K562 (cell line): ENCODE measurements around the gene AKT3. TPM values are rescaled to one million over a fixed set of nuclear protein-coding genes. Genes with fewer than 3 reads are reported as not detected.

Experiments
- ATAC-seq: fragments of 200-7000 bp; cut with Tn5 transposase; 3 replicates; pipeline ENCODE4 v1.9.1; 2020; ENCODE audit warnings: moderate library complexity
- BruUV-seq: library from RNA; stranded (reverse); fragments of 400-500 nt; replicated peaks from 2 replicates; lab custom pipeline; 2021; lab: Mats Ljungman, UMichigan
- CTCF ChIA-PET: fragments of 300-600 bp; formaldehyde crosslinking; extraction: SDS; loops from one replicate; lab custom pipeline; 2021; ENCODE audit warnings: low intra/inter-chr PET ratio; lab: Yijun Ruan, JAX
- POLR2A ChIA-PET: fragments of 300-600, 350-650 bp; sonication (Branson Sonifier 250); formaldehyde crosslinking; extraction: SDS; loops from one replicate; lab custom pipeline; 2021; ENCODE audit warnings: antibody characterized with exemption, inconsistent platforms; lab: Yijun Ruan, JAX
- DNase-seq, 4 experiments: peaks; one replicate each; pipeline versions ENCODE4 v3.0.0 to v3.0.0-alpha.2; 2011 to 2018; ENCODE audit warnings: low spot score in 3 of 4, mixed read lengths in 3 of 4; ENCODE audit errors: extremely low read depth in 1 of 4
- FAIRE-seq: peaks from 2 replicates; lab custom pipeline; 2011; peaks lifted over from hg19 to GRCh38; lab: Jason Lieb, UNC
- H2AFZ ChIP-seq: 2 replicates; pipeline ENCODE4 v1.6.0; 2011; ENCODE audit warnings: low read depth, low read length, control low read depth, inconsistent platforms
- H3K27ac ChIP-seq: fragments of 200-600 bp; 3 replicates; pipeline ENCODE4 v1.8.0; 2011; ENCODE audit warnings: low read depth, mild to moderate bottlenecking, control low read depth, inconsistent platforms, low read length, moderate library complexity, mixed read lengths; ENCODE audit errors: extremely low read depth
- H3K27me3 ChIP-seq, 2 experiments: fragments of 300-600 bp in 1 of 2; 2 replicates in 1 of 2; 3 replicates in 1 of 2; pipeline versions ENCODE4 v1.6.0 to v1.8.0; 2011; ENCODE audit warnings: inconsistent platforms in 2 of 2, low read length in 2 of 2, mild to moderate bottlenecking in 1 of 2, mixed read lengths in 1 of 2, moderate library complexity in 1 of 2; ENCODE audit not compliant: control insufficient read depth in 2 of 2, insufficient read depth in 2 of 2
- H3K36me3 ChIP-seq: fragments of 300-600 bp; 3 replicates; pipeline ENCODE4 v1.8.0; 2011; ENCODE audit warnings: mild to moderate bottlenecking, low read length, inconsistent platforms; ENCODE audit not compliant: control insufficient read depth, insufficient read depth
- H3K4me1 ChIP-seq, 2 experiments: fragments of 200-600 bp in 1 of 2; replicated peaks in 1 of 2; 2 replicates in 1 of 2; 3 replicates in 1 of 2; pipeline versions ENCODE4 v1.5.1 to v1.8.0; 2011; ENCODE audit warnings: inconsistent platforms in 2 of 2, low read length in 2 of 2, mild to moderate bottlenecking in 1 of 2, mixed read lengths in 1 of 2, moderate library complexity in 1 of 2; ENCODE audit not compliant: control insufficient read depth in 2 of 2, insufficient read depth in 2 of 2
- H3K4me2 ChIP-seq: 2 replicates; pipeline ENCODE4 v1.6.1; 2011; ENCODE audit warnings: low read length, control low read depth, inconsistent platforms, mixed read lengths; ENCODE audit not compliant: insufficient read depth
- H3K4me3 ChIP-seq: fragments of 200-600 bp; sonication (generic), shearing (Covaris generic); 2 replicates; pipeline ENCODE4 v1.5.1; 2016; ENCODE audit warnings: control low read depth, inconsistent platforms
- H3K79me2 ChIP-seq: fragments of 200-600 bp; 3 replicates; pipeline ENCODE4 v1.8.0; 2011; ENCODE audit warnings: low read length, inconsistent platforms; ENCODE audit not compliant: control insufficient read depth, insufficient read depth
- H3K9ac ChIP-seq, 2 experiments: 2 replicates each; pipeline versions ENCODE4 v1.6.0 to v1.6.1; 2011; ENCODE audit warnings: low read depth in 2 of 2, low read length in 2 of 2, control low read depth in 1 of 2, inconsistent platforms in 1 of 2, mild to moderate bottlenecking in 1 of 2, mixed read lengths in 1 of 2; ENCODE audit not compliant: insufficient read depth in 1 of 2
- H3K9me1 ChIP-seq: one replicate; pipeline ENCODE4 v1.6.0; 2011; ENCODE audit warnings: inconsistent platforms, mild to moderate bottlenecking, low read length, moderate library complexity; ENCODE audit not compliant: control insufficient read depth, insufficient read depth
- H3K9me3 ChIP-seq: replicated peaks from 2 replicates; pipeline ENCODE4 v1.5.1; 2011; ENCODE audit warnings: low read depth, low read length, inconsistent platforms; ENCODE audit not compliant: control insufficient read depth, insufficient read depth
- H4K20me1 ChIP-seq: replicated peaks from 2 replicates; pipeline ENCODE4 v1.6.1; 2011; ENCODE audit warnings: low read length, inconsistent platforms, mixed read lengths; ENCODE audit not compliant: control insufficient read depth, insufficient read depth
- ATF6 ChIP-seq: sonication (generic); formaldehyde crosslinking; IDR thresholded peaks from 2 replicates; pipeline ENCODE4 v1.4.0; 2020; ENCODE audit warnings: mild to moderate bottlenecking, missing genetic modification reagents
- CCNT2 ChIP-seq: IDR thresholded peaks from 2 replicates; pipeline ENCODE4 v1.6.1; 2011; ENCODE audit warnings: borderline replicate concordance, low read depth, mild to moderate bottlenecking, moderate library complexity, mixed read lengths, low read length; ENCODE audit not compliant: insufficient read length; ENCODE audit errors: extremely low read depth
- CREB1 ChIP-seq, 2 experiments: sonication (generic) in 1 of 2; formaldehyde crosslinking in 1 of 2; IDR thresholded peaks; 2 replicates each; pipeline versions ENCODE4 v1.6.1 to v1.8.0; 2012 to 2022; ENCODE audit warnings: inconsistent platforms in 1 of 2, mild to moderate bottlenecking in 1 of 2, missing genetic modification reagents in 1 of 2, moderate library complexity in 1 of 2
- HEY1 ChIP-seq: fragments of 250-450 bp; sonication (Bioruptor Pico); IDR thresholded peaks from 2 replicates; pipeline ENCODE4 v1.5.0; 2020; ENCODE audit warnings: mild to moderate bottlenecking, moderate library complexity, borderline replicate concordance
- NEUROD1 ChIP-seq: fragments of 150-350 bp; IDR thresholded peaks from 2 replicates; pipeline ENCODE4 v1.6.1; 2014; ENCODE audit warnings: borderline replicate concordance, low read length, low read depth; ENCODE audit not compliant: partially characterized antibody
- PKNOX1 ChIP-seq: fragments of 450-650 bp; IDR thresholded peaks from 2 replicates; pipeline ENCODE4 v1.6.1; 2016
- POLR2AphosphoS2 ChIP-seq: IDR thresholded peaks from 2 replicates; pipeline ENCODE4 v1.6.1; 2012; ENCODE audit warnings: low read length, improper control_type of control experiment
- RERE ChIP-seq: sonication (generic); formaldehyde crosslinking; IDR thresholded peaks from 2 replicates; pipeline ENCODE4 v1.8.0; 2023; ENCODE audit warnings: missing genetic modification reagents, mild to moderate bottlenecking, borderline replicate concordance
- SNRNP70 ChIP-seq: fragments of 200-400 bp; formaldehyde crosslinking; optimal IDR thresholded peaks from 2 replicates; pipeline ENCODE3; 2017; ENCODE audit warnings: low read depth, low read length
- ZNF121 ChIP-seq: sonication (generic); formaldehyde crosslinking; conservative IDR thresholded peaks from 2 replicates; pipeline ENCODE4 v1.8.0; 2022; ENCODE audit warnings: missing genetic modification reagents
- ZNF134 ChIP-seq: fragments of 250-450 bp; sonication (Bioruptor Pico); conservative IDR thresholded peaks from 2 replicates; pipeline ENCODE4 v1.4.0; 2020
- ZNF143 ChIP-seq: sonication (generic); formaldehyde crosslinking; IDR thresholded peaks from 2 replicates; pipeline ENCODE4 v1.9.0; 2022; ENCODE audit warnings: mild to moderate bottlenecking, missing genetic modification reagents
- WGBS: fragments of 100-300 bp; shearing (Covaris generic); methylation state at CpG from one replicate; pipeline ENCODE4 v1.1.6; 2016; ENCODE audit warnings: low coverage, mixed read lengths; ENCODE audit not compliant: insufficient coverage; ENCODE audit errors: missing lambda C conversion rate; 5-methylcytosine and 5-hydroxymethylcytosine counted together
- in situ Hi-C: fragments of 300-500 bp; cut with MboI; formaldehyde crosslinking; loops from 4 replicates; pipeline ENCODE4 v1.15.0; 2018; ENCODE audit warnings: inconsistent platforms, mixed read lengths
- intact Hi-C: fragments of 100-400 bp; cut with micrococcal nuclease; formaldehyde crosslinking; loops from 2 replicates; pipeline ENCODE4 v1.14.2; 2022
- polyA plus RNA-seq, 8 experiments: library from polyadenylated mRNA; depleted of rRNA in 4 of 8; stranded (reverse) in 5 of 8; unstranded in 3 of 8; fragments of >200 nt; fragmentation: Nextera tagmentation in 2 of 8; fragmentation: Illumina TruSeq in 1 of 8; extraction: Ambion mirVana in 2 of 8; extraction: Trizol in 1 of 8; gene quantifications; 2 replicates each; pipeline versions ENCODE4 v1.2.1 to v1.2.3, GENCODE V29; 2011 to 2014; ENCODE audit warnings: inconsistent platforms in 1 of 8, missing spikeins in 1 of 8
- total RNA-seq, 7 experiments: library from RNA; depleted of rRNA in 6 of 7; stranded (reverse); fragments of >200 nt in 6 of 7; fragmentation: Illumina TruSeq in 2 of 7; extraction: Trizol in 2 of 7; gene quantifications; 2 replicates each; pipeline versions ENCODE4 v1.2.1 to v1.2.3, GENCODE V29; 2011 to 2021; ENCODE audit warnings: low replicate concordance in 1 of 7

Gene AKT3
- total and polyA plus RNA-seq, 9 of the 15 experiments (the other 6 are each of a cell fraction or from before 2014, with no cell fraction given): 0.04 to 0.54 (median 0.18) TPM; not detected in 1

GRCh38 chr1:243465081-243465480 lies 385.0 kb downstream of the AKT3 start:
- Histone ChIP-seq H3K4me2 (no peak overlapping the region), H2AFZ (no peak overlapping the region), H3K79me2 (no peaks in the 10 kb centered on the region), H3K9me3 (no peaks in the 10 kb centered on the region), H3K9me1 (no peaks in the 10 kb centered on the region), H3K27ac (no peak overlapping the region), H3K9ac (no peak overlapping the region), H3K36me3 (no peaks in the 10 kb centered on the region; the same call in 2 of the 3 replicates), H4K20me1 (no peaks in the 10 kb centered on the region), H3K27me3 (no peaks in the 10 kb centered on the region), H3K4me3 (no peak overlapping the region), H3K4me1 (no peaks in the 10 kb centered on the region)
- in situ Hi-C loops: no loop called here
- TF ChIP-seq PKNOX1 (no peak), CREB1 (IDR thresholded peaks at IDR 0.05) (no peak), CREB1 (CRISPR knock-in tag; IDR thresholded peaks at IDR 0.05) (no peak), ZNF134 (CRISPR knock-in tag) (no peak), NEUROD1 (no peak), SNRNP70 (no peak), CCNT2 (no peak), ZNF143 (CRISPR knock-in tag) (no peak), POLR2AphosphoS2 (no peak), ZNF121 (no peak), RERE (no peak), ATF6 (CRISPR knock-in tag) (no peak), HEY1 (no peak)
- intact Hi-C loops: no loop called here
- ChIA-PET POLR2A (interaction anchor here (1.0 to 1.8 kb wide), 2 partner anchors 9 to 11 kb away, joined by 3 to 5 read pairs; no protein-coding TSS in a partner anchor), CTCF (no interaction called here)
- FAIRE-seq: no peak
- WGBS: 17% methylated on average over 5 of the region's 5 CpGs
- ATAC-seq: peak; percentile 54; the same call in 2 of the 3 replicates
- BruUV-seq: no TSS peak
- no peak for DNase-seq
